OCI-LY7 (cell line): ENCODE data around the gene CFAP90. TPM values are rescaled to one million over a fixed set of nuclear protein-coding genes. Genes with fewer than 3 reads are reported as not detected.

Source experiments
- BruUV-seq: library from RNA; stranded (reverse); fragments of 400-500 nt; replicated peaks from 2 replicates; lab custom pipeline; 2021; lab: Mats Ljungman, UMichigan
- CTCF ChIA-PET: fragments of 300-600 bp; sonication (Branson Sonifier 250); formaldehyde crosslinking; loops from one replicate; lab custom pipeline; 2022; ENCODE audit warnings: antibody characterized with exemption; ENCODE audit not compliant: unreplicated experiment; lab: Charles Lee
- POLR2A ChIA-PET: fragments of 300-600 bp; sonication (Branson Sonifier 250); formaldehyde crosslinking; loops from one replicate; lab custom pipeline; 2022; ENCODE audit warnings: antibody characterized with exemption; lab: Charles Lee
- DNase-seq: peaks from one replicate; pipeline ENCODE4 v3.0.0-alpha.2; 2015; ENCODE audit warnings: low spot score
- H2AFZ ChIP-seq: fragments of 200-600 bp; sonication (generic), shearing (Covaris generic); 2 replicates; pipeline ENCODE4 v1.6.1; 2014; ENCODE audit warnings: mild to moderate bottlenecking, antibody characterized with exemption, low read length, moderate library complexity
- H3K27ac ChIP-seq: fragments of 200-600 bp; sonication (generic); 2 replicates; pipeline ENCODE4 v1.5.1; 2014; ENCODE audit warnings: mixed run types, low read depth, mild to moderate bottlenecking, moderate library complexity, low read length, inconsistent platforms; ENCODE audit not compliant: poor library complexity, severe bottlenecking
- H3K36me3 ChIP-seq: fragments of 200-600 bp; sonication (generic); 2 replicates; pipeline ENCODE4 v1.6.1; 2014; ENCODE audit warnings: mild to moderate bottlenecking, antibody characterized with exemption, low read length, moderate library complexity, mixed read lengths; ENCODE audit not compliant: insufficient read depth
- H3K4me1 ChIP-seq: fragments of 200-600 bp; sonication (generic); 2 replicates; pipeline ENCODE4 v1.5.1; 2014; ENCODE audit warnings: mild to moderate bottlenecking, low read length; ENCODE audit not compliant: insufficient read depth, poor library complexity, severe bottlenecking
- H3K4me2 ChIP-seq: fragments of 200-600 bp; sonication (generic); 2 replicates; pipeline ENCODE4 v1.6.1; 2014; ENCODE audit warnings: mild to moderate bottlenecking, low read length
- H3K4me3 ChIP-seq: fragments of 200-600 bp; sonication (generic); 2 replicates; pipeline ENCODE4 v1.5.1; 2014; ENCODE audit warnings: mild to moderate bottlenecking, low read depth, low read length; ENCODE audit not compliant: poor library complexity, severe bottlenecking
- H3K79me2 ChIP-seq: fragments of 200-600 bp; sonication (generic); 2 replicates; pipeline ENCODE4 v1.6.1; 2016; ENCODE audit warnings: low read depth, mild to moderate bottlenecking, low read length, moderate library complexity, mixed read lengths; ENCODE audit not compliant: insufficient read depth
- H3K9me2 ChIP-seq: fragments of 200-600 bp; sonication (generic); 2 replicates; pipeline ENCODE4 v1.6.1; 2016; ENCODE audit warnings: mild to moderate bottlenecking, low read length, mixed read lengths; ENCODE audit not compliant: insufficient read depth
- H3K9me3 ChIP-seq: fragments of 200-600 bp; sonication (generic); 2 replicates; pipeline ENCODE4 v1.6.1; 2014; ENCODE audit warnings: mild to moderate bottlenecking, mixed run types, low read length, mixed read lengths
- H4K20me1 ChIP-seq: fragments of 200-600 bp; sonication (generic); 2 replicates; pipeline ENCODE4 v1.6.1; 2014; ENCODE audit warnings: mild to moderate bottlenecking, antibody characterized with exemption, low read length, moderate library complexity, mixed read lengths; ENCODE audit not compliant: insufficient read depth
- EZH2phosphoT487 ChIP-seq: fragments of 200-600 bp; sonication (generic); IDR thresholded peaks from 2 replicates; pipeline ENCODE4 v1.6.1; 2018; ENCODE audit warnings: low read depth, borderline replicate concordance, mild to moderate bottlenecking, mixed run types, antibody characterized with exemption, low read length, moderate library complexity, mixed read lengths
- intact Hi-C: fragments of 100-400 bp; cut with micrococcal nuclease; formaldehyde crosslinking; loops from one replicate; pipeline ENCODE4 v1.10.0; 2022; ENCODE audit not compliant: unreplicated experiment
- total RNA-seq, 2 experiments: library from RNA; depleted of rRNA in 1 of 2; stranded (reverse); fragments of >200 nt in 1 of 2; shearing (Covaris generic) in 1 of 2; gene quantifications; 2 replicates each; pipeline ENCODE4 v1.2.3, GENCODE V29; 2014 to 2022
- TF ChIP-seq, protein P1 (sequence below): fragments of 200-600 bp; sonication (generic); conservative IDR thresholded peaks from 2 replicates; pipeline ENCODE4 v1.5.1; 2014; ENCODE audit warnings: mild to moderate bottlenecking, antibody characterized with exemption, low read length, moderate library complexity, mixed read lengths

CFAP90 gene
- total RNA-seq, 2 experiments from 2014 or later: not detected

DNA sequence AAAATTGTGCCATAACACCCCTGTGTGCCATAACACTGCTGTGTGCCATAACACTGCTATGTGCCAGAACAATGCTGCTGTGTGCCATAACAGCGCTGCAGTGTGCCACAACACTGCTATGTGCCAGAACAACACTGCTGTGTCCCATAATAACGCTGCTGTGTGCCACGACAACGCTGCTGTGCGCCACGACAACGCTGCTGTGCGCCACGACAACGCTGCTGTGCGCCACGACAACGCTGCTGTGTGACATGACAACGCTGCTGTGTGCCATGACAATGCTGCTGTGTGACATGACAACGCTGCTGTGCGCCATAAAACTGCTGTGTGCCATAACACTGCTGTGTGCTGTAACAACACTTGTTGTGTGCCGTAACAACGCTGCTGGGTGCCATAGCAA lies 25.9 kb downstream of the CFAP90 start:
- no peaks in the 10 kb centered on the region for H4K20me1 ChIP-seq
- POLR2A ChIA-PET: no interaction called here
- no peak overlapping the region for H3K4me2 ChIP-seq
- H3K4me1 ChIP-seq: no peaks in the 10 kb centered on the region
- no peaks in the 10 kb centered on the region for H3K79me2 ChIP-seq
- no peaks in the 10 kb centered on the region for H3K9me2 ChIP-seq
- H3K4me3 ChIP-seq: no peak overlapping the region
- no TSS peak for BruUV-seq
- CTCF ChIA-PET: no interaction called here
- H3K36me3 ChIP-seq: no peaks in the 10 kb centered on the region
- no peaks in the 10 kb centered on the region for H3K9me3 ChIP-seq
- H3K27ac ChIP-seq: no peak overlapping the region
- no peak overlapping the region for H2AFZ ChIP-seq
- TF ChIP-seq EZH2phosphoT487: no peak
- TF ChIP-seq, protein P1, sequence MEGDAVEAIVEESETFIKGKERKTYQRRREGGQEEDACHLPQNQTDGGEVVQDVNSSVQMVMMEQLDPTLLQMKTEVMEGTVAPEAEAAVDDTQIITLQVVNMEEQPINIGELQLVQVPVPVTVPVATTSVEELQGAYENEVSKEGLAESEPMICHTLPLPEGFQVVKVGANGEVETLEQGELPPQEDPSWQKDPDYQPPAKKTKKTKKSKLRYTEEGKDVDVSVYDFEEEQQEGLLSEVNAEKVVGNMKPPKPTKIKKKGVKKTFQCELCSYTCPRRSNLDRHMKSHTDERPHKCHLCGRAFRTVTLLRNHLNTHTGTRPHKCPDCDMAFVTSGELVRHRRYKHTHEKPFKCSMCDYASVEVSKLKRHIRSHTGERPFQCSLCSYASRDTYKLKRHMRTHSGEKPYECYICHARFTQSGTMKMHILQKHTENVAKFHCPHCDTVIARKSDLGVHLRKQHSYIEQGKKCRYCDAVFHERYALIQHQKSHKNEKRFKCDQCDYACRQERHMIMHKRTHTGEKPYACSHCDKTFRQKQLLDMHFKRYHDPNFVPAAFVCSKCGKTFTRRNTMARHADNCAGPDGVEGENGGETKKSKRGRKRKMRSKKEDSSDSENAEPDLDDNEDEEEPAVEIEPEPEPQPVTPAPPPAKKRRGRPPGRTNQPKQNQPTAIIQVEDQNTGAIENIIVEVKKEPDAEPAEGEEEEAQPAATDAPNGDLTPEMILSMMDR: no peak
- intact Hi-C loops: no loop called here
- no peak for DNase-seq

DNA sequence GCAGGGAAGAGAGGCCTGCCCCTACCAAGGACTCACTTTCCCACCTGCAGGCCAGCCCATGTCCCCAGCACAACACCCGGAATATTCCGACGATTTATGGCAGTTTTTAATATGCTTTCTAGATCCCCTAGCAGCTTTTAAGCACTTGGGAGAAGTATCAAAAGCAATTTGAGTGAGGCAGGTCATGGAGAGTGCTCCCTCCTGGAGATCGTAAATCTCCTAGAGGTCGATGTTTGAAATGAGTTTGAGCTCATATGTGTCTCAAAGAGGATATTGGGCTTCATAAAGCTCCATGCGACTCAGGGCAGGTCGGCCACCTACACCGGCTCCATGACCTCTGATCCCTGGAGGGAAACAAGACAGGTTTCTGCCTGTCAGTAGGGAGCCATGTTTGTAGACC lies 27.3 kb downstream of the CFAP90 start:
- ChIA-PET CTCF (no interaction called here), POLR2A (interaction anchor here (0.6 to 0.7 kb wide), 2 partner anchors 46 to 427 kb away, joined by 3 read pairs; partner anchors contain the start of gene MTRR)
- H3K9me3 ChIP-seq: no peaks in the 10 kb centered on the region
- BruUV-seq: no TSS peak
- no peaks in the 10 kb centered on the region for H3K79me2 ChIP-seq
- H3K9me2 ChIP-seq: no peaks in the 10 kb centered on the region
- no peak for DNase-seq
- H3K4me1 ChIP-seq: no peaks in the 10 kb centered on the region
- no peaks in the 10 kb centered on the region for H3K36me3 ChIP-seq
- no peak overlapping the region for H3K27ac ChIP-seq
- intact Hi-C loops: no loop called here
- TF ChIP-seq, protein P1: no peak
- TF ChIP-seq EZH2phosphoT487: no peak
- H2AFZ ChIP-seq: no peak overlapping the region
- H3K4me2 ChIP-seq: no peak overlapping the region
- H4K20me1 ChIP-seq: no peaks in the 10 kb centered on the region
- no peak overlapping the region for H3K4me3 ChIP-seq

DNA sequence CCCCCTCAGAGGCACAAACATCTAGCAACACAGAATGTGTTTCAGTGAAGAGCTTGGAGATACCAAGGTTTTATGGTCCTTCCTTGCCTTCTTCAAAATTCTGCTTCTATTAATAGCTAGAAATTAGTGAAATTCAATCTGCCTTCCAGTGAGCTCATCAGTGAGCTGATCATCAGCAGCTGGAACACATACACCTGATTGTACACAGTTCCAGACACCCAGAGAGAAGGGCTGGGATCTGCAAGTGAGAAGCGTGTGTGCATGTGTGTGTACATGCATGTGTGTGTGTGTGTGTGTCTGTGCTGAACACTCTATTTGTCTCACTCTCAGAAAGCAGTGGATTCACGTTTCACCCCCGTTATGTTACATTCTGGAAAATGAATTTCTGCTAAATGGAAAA lies 28.5 kb downstream of the CFAP90 start:
- no peaks in the 10 kb centered on the region for H3K9me2 ChIP-seq
- intact Hi-C loops: no loop called here
- no TSS peak for BruUV-seq
- no peak overlapping the region for H3K27ac ChIP-seq
- H3K4me2 ChIP-seq: no peak overlapping the region
- no peak overlapping the region for H2AFZ ChIP-seq
- no peaks in the 10 kb centered on the region for H3K9me3 ChIP-seq
- ChIA-PET CTCF (no interaction called here), POLR2A (no interaction called here)
- no peaks in the 10 kb centered on the region for H3K36me3 ChIP-seq
- no peaks in the 10 kb centered on the region for H3K79me2 ChIP-seq
- no peaks in the 10 kb centered on the region for H3K4me1 ChIP-seq
- no peak for DNase-seq
- TF ChIP-seq EZH2phosphoT487: no peak
- TF ChIP-seq, protein P1: no peak
- no peak overlapping the region for H3K4me3 ChIP-seq
- no peaks in the 10 kb centered on the region for H4K20me1 ChIP-seq
